HepG2 (cell line): ENCODE results near the gene ZNF524. TPM values are rescaled to one million over a fixed set of nuclear protein-coding genes. Genes with fewer than 3 reads are reported as not detected.

ENCODE experiments used
- ATAD3A ChIP-seq: sonication (generic); formaldehyde crosslinking; IDR thresholded peaks from 2 replicates; pipeline ENCODE4 v1.4.0; 2020; ENCODE audit warnings: missing genetic modification reagents
- ATF5 ChIP-seq: sonication (generic); formaldehyde crosslinking; IDR thresholded peaks from 2 replicates; pipeline ENCODE4 v1.4.0; 2020; ENCODE audit warnings: mild to moderate bottlenecking, low read depth, missing genetic modification reagents
- ETS1 ChIP-seq: sonication (generic); formaldehyde crosslinking; IDR thresholded peaks from 2 replicates; pipeline ENCODE4 v1.4.0; 2020; ENCODE audit warnings: missing genetic modification reagents
- HMGXB3 ChIP-seq: sonication (generic); formaldehyde crosslinking; IDR thresholded peaks from 2 replicates; pipeline ENCODE4 v1.4.0; 2020; ENCODE audit warnings: missing genetic modification reagents, borderline replicate concordance
- KLF15 ChIP-seq: sonication (generic); formaldehyde crosslinking; IDR thresholded peaks from 2 replicates; pipeline ENCODE4 v1.8.1; 2023; ENCODE audit warnings: borderline replicate concordance, mild to moderate bottlenecking, inconsistent platforms, missing genetic modification reagents, mixed read lengths
- KLF6 ChIP-seq: IDR thresholded peaks from 2 replicates; pipeline ENCODE4 v1.8.0; 2016; ENCODE audit warnings: missing biosample characterization, missing genetic modification reagents
- PCBP2 ChIP-seq: fragments of 200-400 bp; formaldehyde crosslinking; optimal IDR thresholded peaks from 2 replicates; pipeline ENCODE3; 2018; ENCODE audit warnings: low read length, low read depth; ENCODE audit not compliant: poor library complexity, severe bottlenecking
- SKIL ChIP-seq: sonication (generic); formaldehyde crosslinking; IDR thresholded peaks from 2 replicates; pipeline ENCODE4 v1.8.0; 2022; ENCODE audit warnings: missing genetic modification reagents, mild to moderate bottlenecking, moderate library complexity, borderline replicate concordance
- TFE3 ChIP-seq: IDR thresholded peaks from 2 replicates; pipeline ENCODE4 v1.6.1; 2016
- ZNF232 ChIP-seq: sonication (generic); formaldehyde crosslinking; IDR thresholded peaks from 2 replicates; pipeline ENCODE4 v1.4.0; 2020; ENCODE audit warnings: missing genetic modification reagents, borderline replicate concordance
- ZNF251 ChIP-seq: sonication (generic); formaldehyde crosslinking; IDR thresholded peaks from 2 replicates; pipeline ENCODE4 v1.9.0; 2021; ENCODE audit warnings: mild to moderate bottlenecking, missing genetic modification reagents
- ZNF44 ChIP-seq: sonication (generic); formaldehyde crosslinking; IDR thresholded peaks from 2 replicates; pipeline ENCODE4 v1.5.1; 2020; ENCODE audit warnings: mild to moderate bottlenecking, missing genetic modification reagents
- polyA plus RNA-seq, 8 experiments: library from polyadenylated mRNA; depleted of rRNA in 3 of 8; stranded (reverse) in 7 of 8; unstranded in 1 of 8; fragments of >200 nt; fragmentation: Illumina TruSeq in 4 of 8; extraction: Trizol in 4 of 8; gene quantifications; 2 replicates each; pipeline versions ENCODE4 v1.2.1 to v1.2.3, GENCODE V29; 2011 to 2016; ENCODE audit warnings: low read depth in 4 of 8, missing spikeins in 1 of 8, mixed read lengths in 1 of 8; ENCODE audit not compliant: insufficient read depth in 1 of 8
- total RNA-seq, 5 experiments: library from RNA; depleted of rRNA; stranded (reverse); fragments of >200 nt; fragmentation: Illumina TruSeq; extraction: Trizol; gene quantifications; 2 replicates each; pipeline ENCODE4 v1.2.3, GENCODE V29; 2016; ENCODE audit warnings: low read depth in 1 of 5

ZNF524 gene
- total and polyA plus RNA-seq, 2 of the 13 experiments (the other 11 are each of a cell fraction or from before 2014, with no cell fraction given) = 3.2 to 4.6 TPM

GRCh38 chr19:55598719-55599467, 1.2 kb upstream of the ZNF524 start (continued):
- no peak for TF ChIP-seq SKIL (CRISPR knock-in tag)
- TF ChIP-seq ATF5 (CRISPR knock-in tag) = no peak
- TF ChIP-seq HMGXB3 (CRISPR knock-in tag) = no peak
- TF ChIP-seq PCBP2 = no peak
- peak; percentile 73; the same call in 1 of the 2 replicates for TF ChIP-seq KLF15 (CRISPR knock-in tag)
- no peak for TF ChIP-seq ETS1 (CRISPR knock-in tag)
- no peak; the same call in none of the 2 replicates for TF ChIP-seq KLF6 (CRISPR knock-in tag)
- TF ChIP-seq ZNF232 (CRISPR knock-in tag) = no peak
- TF ChIP-seq ZNF44 (CRISPR knock-in tag) = no peak
- no peak for TF ChIP-seq ZNF251
- TF ChIP-seq ATAD3A = no peak
- peak; percentile 24; the same call in 1 of the 2 replicates for TF ChIP-seq TFE3 (CRISPR knock-in tag)
